Activated naive CD4-positive, alpha-beta T cell treated with anti-CD3 and anti-CD28 coated beads, Interleukin-2, amount 10 ng/mL, durations not matched to agents 7 days and 5 days (primary cell): ENCODE data around the gene EFCAB14.
A peak's percentile ranks its signal among the peaks of the same experiment; 100 is the strongest.
"Not testable (repeated sequence)": the region's sequence is repeated elsewhere in the genome, so short reads cannot be mapped to it uniquely, and the experiment has no call there.

ENCODE experiments used
- CTCF ChIA-PET: fragments of 350-600 bp; sonication (Branson Sonifier 250); formaldehyde crosslinking; loops from one replicate; lab custom pipeline; 2021; ENCODE audit warnings: antibody characterized with exemption; lab: Charles Lee
- DNase-seq: peaks from one replicate; pipeline ENCODE4 v3.0.0-alpha.2; 2020
- H3K27ac Mint-ChIP-seq: one replicate; pipeline ENCODE4 v1.8.0; 2021; ENCODE audit warnings: mild to moderate bottlenecking, moderate library complexity, mixed read lengths
- H3K27me3 Mint-ChIP-seq: one replicate; pipeline ENCODE4 v1.8.0; 2021; ENCODE audit warnings: mild to moderate bottlenecking, mixed read lengths
- H3K36me3 Mint-ChIP-seq: one replicate; pipeline ENCODE4 v1.8.0; 2021; ENCODE audit warnings: mixed read lengths
- H3K4me1 Mint-ChIP-seq: one replicate; pipeline ENCODE4 v1.8.0; 2021; ENCODE audit warnings: mixed read lengths
- H3K4me3 Mint-ChIP-seq: one replicate; pipeline ENCODE4 v1.8.0; 2021; ENCODE audit warnings: mild to moderate bottlenecking, moderate library complexity, mixed read lengths
- H3K9me3 Mint-ChIP-seq: one replicate; pipeline ENCODE4 v1.8.0; 2021; ENCODE audit warnings: mixed read lengths

Gene EFCAB14

DNA sequence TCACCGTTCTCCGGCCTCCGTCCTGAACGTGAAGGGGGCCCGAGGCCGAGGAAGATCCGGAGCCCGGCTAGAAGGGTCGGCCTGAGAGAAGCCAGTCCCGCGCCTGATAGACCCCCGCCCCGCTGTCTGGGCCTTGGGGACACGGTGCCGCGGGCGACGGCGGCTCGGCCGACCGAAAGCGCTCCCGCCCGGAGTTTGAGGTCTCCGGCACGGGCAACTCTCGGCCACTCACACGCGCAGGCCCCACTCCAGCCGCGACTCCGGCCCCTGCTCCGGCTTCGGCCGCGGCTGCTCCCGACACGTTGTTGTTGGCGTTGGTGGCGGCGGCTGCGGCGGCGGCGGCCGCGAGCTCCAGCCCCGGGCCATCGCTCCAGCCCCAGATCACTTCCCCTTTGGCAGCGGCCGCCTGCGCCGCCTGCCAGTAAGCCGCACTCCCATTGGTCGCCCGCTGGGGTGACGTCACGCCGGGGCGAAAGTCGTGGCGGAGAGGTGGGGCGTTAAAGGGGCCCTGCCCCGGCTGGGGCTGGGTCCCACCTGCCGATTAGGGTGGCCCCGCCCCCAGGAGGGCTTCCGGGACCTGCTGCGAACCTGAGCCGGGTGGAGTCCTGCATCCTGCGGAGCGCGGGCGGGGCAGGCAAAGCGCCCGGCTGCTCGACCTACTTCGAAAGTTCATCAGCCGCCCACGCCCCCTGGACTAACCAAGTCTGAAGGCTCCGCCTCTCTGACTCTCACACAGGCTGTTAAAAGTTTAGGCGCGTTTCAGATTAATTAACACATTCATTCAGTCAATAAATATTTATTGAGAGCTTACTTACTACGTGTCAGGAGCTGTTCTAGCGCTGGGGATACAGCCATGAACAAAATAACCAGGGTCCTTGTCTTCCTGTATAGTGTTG lies at the start of gene EFCAB14:
TSS of gene EFCAB14 (minus strand) at position 388 of the 896 bp plus-strand sequence. CDS start 1,027 bp downstream, outside the sequence.
- H3K4me3 Mint-ChIP-seq = peak within 1 kb of the TSS; percentile 94
- CTCF ChIA-PET = interaction anchor here (1.1 to 1.4 kb wide), 3 partner anchors 10 to 34 kb away, joined by 3 to 5 read pairs (median 4); no protein-coding TSS in a partner anchor

DNA sequence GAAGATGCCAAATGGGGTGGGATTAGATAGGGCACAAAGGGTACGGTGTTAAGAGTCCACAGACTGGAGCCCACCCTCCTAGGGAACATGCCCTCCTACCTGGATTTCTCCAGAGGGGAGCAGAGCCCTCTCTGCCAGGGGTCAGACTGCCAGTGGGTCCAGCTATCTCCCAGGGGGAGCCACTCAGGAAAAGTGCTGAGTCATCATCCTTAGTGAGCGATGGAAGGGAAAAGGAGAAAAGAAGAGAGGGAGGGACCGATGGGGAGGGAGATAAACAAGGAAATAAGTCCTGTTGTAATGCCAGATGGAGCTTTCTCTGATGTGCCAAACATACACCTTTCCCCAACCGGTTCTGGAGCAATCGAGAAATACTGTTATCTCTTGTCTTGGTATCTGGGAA lies 49.5 kb upstream of the EFCAB14 start:
- H3K4me3 Mint-ChIP-seq = no peak overlapping the region
- H3K4me1 Mint-ChIP-seq = no peaks in the 10 kb centered on the region
- peaks cover 4% of the 10 kb centered on the region for H3K36me3 Mint-ChIP-seq
- no peak for DNase-seq
- CTCF ChIA-PET = no interaction called here
- no peak overlapping the region for H3K27ac Mint-ChIP-seq
- H3K9me3 Mint-ChIP-seq = peaks cover 38% of the 10 kb centered on the region
- peaks cover 27% of the 10 kb centered on the region for H3K27me3 Mint-ChIP-seq

More for the DNA sequence above, at the start of gene EFCAB14:
- H3K36me3 Mint-ChIP-seq = peaks cover 24% of the 10 kb centered on the region
- peaks cover 8% of the 10 kb centered on the region for H3K27me3 Mint-ChIP-seq
- H3K4me1 Mint-ChIP-seq = peaks cover 41% of the 10 kb centered on the region
- H3K9me3 Mint-ChIP-seq = no peaks in the 10 kb centered on the region
- DNase-seq = peak; percentile 99
- H3K27ac Mint-ChIP-seq = peak within 1 kb of the TSS; percentile 91

DNA sequence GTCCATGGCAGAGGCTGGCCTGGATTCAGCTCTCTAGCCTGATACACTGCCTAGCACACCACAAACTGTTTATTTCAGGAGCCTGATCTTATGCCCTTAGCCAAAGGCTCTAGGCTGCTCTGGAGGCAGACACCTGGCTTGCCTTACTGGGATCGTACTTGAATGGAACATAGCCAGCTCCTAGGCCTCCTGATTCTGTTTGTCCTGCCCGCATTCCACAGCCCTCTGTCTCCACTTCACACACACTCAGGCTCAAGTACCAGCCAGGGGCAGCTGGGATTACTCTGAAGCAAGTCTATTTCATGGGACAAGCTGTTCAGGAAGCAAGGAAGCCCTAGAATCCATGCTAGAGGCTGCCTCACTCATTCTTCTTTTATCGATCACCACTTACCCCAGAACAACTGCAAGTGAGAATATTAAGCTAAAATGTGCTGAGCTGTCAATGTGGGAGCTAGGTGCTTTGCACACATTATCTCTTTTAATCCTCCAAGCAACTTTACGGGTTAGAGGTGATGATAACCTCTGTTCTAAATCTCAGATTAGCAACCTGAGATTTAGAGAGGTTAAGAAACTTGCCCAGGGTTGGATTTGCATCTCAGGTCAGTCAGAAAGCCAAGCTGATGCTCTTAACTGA lies 48.9 kb upstream of the EFCAB14 start:
- Mint-ChIP-seq H3K36me3 (peaks cover 4% of the 10 kb centered on the region), H3K4me1 (no peaks in the 10 kb centered on the region), H3K27ac (no peak overlapping the region), H3K9me3 (peaks cover 38% of the 10 kb centered on the region), H3K27me3 (peaks cover 33% of the 10 kb centered on the region), H3K4me3 (no peak overlapping the region)
- CTCF ChIA-PET = no interaction called here
- DNase-seq = no peak

DNA sequence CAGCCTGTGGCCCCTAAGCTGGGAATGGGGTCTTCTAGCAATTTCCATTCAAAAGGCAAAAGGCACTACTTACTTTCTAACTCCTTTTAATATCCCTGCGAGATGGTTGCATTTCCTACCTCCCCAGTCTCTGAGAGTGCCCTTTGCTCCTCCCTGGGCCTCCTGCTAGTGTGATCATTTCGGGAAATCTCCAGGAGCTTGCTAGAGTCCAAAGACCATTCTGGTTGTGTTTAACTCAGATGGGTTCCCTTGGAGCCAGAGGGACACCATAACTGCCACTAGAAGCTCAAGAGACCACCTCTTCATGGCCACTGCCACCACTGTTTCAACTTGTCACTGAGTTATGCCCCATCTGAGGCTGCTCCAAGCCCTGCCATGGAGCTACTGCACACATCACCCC lies 45.5 kb upstream of the EFCAB14 start:
- H3K9me3 Mint-ChIP-seq = peaks cover 12% of the 10 kb centered on the region
- no peak for DNase-seq
- no peak overlapping the region for H3K27ac Mint-ChIP-seq
- H3K36me3 Mint-ChIP-seq = peaks cover 2% of the 10 kb centered on the region
- H3K4me3 Mint-ChIP-seq = no peak overlapping the region
- H3K4me1 Mint-ChIP-seq = no peaks in the 10 kb centered on the region
- CTCF ChIA-PET = no interaction called here
- peaks cover 57% of the 10 kb centered on the region for H3K27me3 Mint-ChIP-seq

DNA sequence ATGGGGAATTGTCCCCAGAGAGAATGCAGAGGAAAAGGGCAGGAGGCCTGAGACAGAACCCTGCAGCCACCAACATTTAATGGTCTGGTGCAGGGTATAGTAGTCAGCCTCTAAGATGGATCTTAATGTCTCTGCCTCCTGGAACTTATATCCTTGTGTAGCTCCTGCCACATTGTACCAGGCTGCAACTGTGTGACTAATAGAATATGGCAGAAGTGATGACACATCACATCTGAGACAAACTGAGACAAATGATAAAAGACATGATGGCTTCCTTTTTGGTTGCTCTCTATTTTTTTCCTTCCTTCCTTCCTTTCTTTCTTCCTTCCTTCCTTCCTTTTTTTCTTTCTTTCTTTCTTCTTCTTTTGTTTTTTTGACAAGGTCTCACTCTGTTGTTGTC lies 42.8 kb upstream of the EFCAB14 start:
- peaks cover 54% of the 10 kb centered on the region for H3K27me3 Mint-ChIP-seq
- CTCF ChIA-PET = no interaction called here
- no peaks in the 10 kb centered on the region for H3K9me3 Mint-ChIP-seq
- H3K27ac Mint-ChIP-seq = no peak overlapping the region
- H3K36me3 Mint-ChIP-seq = no peaks in the 10 kb centered on the region
- no peaks in the 10 kb centered on the region for H3K4me1 Mint-ChIP-seq
- DNase-seq = no peak
- H3K4me3 Mint-ChIP-seq = no peak overlapping the region

- Mint-ChIP-seq H3K4me3 (no peak overlapping the region), H3K4me1 (no peaks in the 10 kb centered on the region), H3K27me3 (peaks cover 58% of the 10 kb centered on the region), H3K36me3 (no peaks in the 10 kb centered on the region), H3K27ac (no peak overlapping the region), H3K9me3 (no peaks in the 10 kb centered on the region)
- no peak for DNase-seq
- CTCF ChIA-PET = no interaction called here
Observed at GRCh38 chr1:46760558-46761166, 41.7 kb upstream of the EFCAB14 start.

DNA sequence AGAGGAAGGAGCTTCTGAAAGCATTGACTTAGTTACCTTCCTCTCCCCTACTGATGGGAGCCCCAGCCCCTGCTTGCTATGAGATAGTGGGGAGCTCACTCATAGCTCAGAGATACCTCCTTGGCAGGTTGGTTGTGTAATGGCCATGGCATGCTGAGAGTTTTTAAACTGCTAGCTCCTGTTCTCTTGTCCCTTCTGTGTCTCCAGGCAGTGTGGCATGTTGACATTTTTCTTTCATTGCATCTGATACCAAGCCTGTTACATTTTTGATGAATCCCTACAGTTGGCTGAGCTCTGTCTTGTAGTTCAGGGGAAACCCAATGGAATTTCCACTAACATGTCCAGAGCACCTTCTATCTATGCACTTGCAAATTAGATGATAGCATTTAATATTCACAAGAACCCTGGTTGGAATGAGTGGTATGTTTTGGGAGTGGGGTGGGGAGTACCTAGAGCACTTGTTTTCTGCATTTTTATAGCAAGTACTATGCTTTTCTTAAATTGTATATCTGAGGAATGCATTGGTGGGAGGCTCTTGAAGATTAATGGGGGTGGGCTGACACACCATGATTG lies 39.1 kb upstream of the EFCAB14 start:
- CTCF ChIA-PET = no interaction called here
- Mint-ChIP-seq H3K9me3 (no peaks in the 10 kb centered on the region), H3K36me3 (no peaks in the 10 kb centered on the region), H3K4me3 (no peak overlapping the region), H3K27ac (no peak overlapping the region), H3K27me3 (peaks cover 49% of the 10 kb centered on the region), H3K4me1 (no peaks in the 10 kb centered on the region)
- no peak for DNase-seq

DNA sequence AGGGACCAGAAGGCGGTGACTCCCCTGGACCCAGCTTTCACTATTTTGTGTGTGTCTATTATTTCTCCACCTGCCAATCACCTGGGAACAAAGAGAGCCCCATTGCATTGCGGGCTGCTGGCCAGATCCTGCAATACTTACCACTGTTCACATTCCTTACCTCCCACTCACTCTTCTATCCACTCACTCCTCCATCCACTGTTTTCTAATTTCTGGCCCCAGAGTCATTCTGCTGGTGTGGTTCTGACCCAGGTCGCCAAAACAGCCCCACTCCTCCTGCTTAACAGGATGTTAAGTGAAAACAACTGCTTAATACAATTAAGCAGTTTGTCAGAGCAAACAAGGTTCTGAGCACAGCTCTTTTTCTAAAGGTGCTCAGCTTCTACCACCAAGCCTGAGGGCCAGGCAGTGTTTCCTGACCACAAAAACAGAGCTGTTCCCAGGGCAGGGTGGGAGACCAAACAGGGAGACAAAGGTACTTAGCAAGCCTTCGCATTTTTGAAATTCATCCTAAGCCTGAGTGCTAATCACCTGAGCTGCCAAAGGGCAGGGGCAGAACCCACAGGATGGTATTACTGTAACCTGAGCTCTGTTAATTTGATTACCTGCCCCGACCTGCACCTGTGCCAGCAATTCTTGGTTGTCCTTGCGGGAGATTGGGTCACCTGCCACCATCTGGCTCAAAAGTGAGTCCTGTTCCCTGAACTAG lies 38.5 kb upstream of the EFCAB14 start:
- no peak for DNase-seq
- H3K27ac Mint-ChIP-seq = no peak overlapping the region
- no peaks in the 10 kb centered on the region for H3K9me3 Mint-ChIP-seq
- H3K4me3 Mint-ChIP-seq = no peak overlapping the region
- CTCF ChIA-PET = no interaction called here
- no peaks in the 10 kb centered on the region for H3K36me3 Mint-ChIP-seq
- H3K4me1 Mint-ChIP-seq = no peaks in the 10 kb centered on the region
- peaks cover 47% of the 10 kb centered on the region for H3K27me3 Mint-ChIP-seq

- no peak for DNase-seq
- Mint-ChIP-seq H3K27me3 (peaks cover 34% of the 10 kb centered on the region), H3K27ac (no peak overlapping the region), H3K9me3 (no peaks in the 10 kb centered on the region), H3K4me1 (no peaks in the 10 kb centered on the region), H3K4me3 (no peak overlapping the region), H3K36me3 (no peaks in the 10 kb centered on the region)
- CTCF ChIA-PET = no interaction called here
Observed at GRCh38 chr1:46755121-46755520, 36.2 kb upstream of the EFCAB14 start.

- H3K9me3 Mint-ChIP-seq, DNase-seq, H3K27ac Mint-ChIP-seq, H3K4me1 Mint-ChIP-seq, H3K36me3 Mint-ChIP-seq, CTCF ChIA-PET, H3K4me3 Mint-ChIP-seq: not testable (repeated sequence)
- peaks cover 34% of the 10 kb centered on the region for H3K27me3 Mint-ChIP-seq
Observed at GRCh38 chr1:46754707-46755106, 35.8 kb upstream of the EFCAB14 start.

- Mint-ChIP-seq H3K4me1 (no peaks in the 10 kb centered on the region), H3K27ac (no peak overlapping the region), H3K27me3 (peaks cover 38% of the 10 kb centered on the region), H3K4me3 (no peak overlapping the region), H3K9me3 (no peaks in the 10 kb centered on the region), H3K36me3 (no peaks in the 10 kb centered on the region)
- no peak for DNase-seq
- CTCF ChIA-PET = no interaction called here
Observed at GRCh38 chr1:46753985-46754384, 35.1 kb upstream of the EFCAB14 start.

GRCh38 chr1:46749921-46750404 lies 31.0 kb upstream of the EFCAB14 start:
- Mint-ChIP-seq H3K27me3 (peaks cover 49% of the 10 kb centered on the region), H3K4me3 (no peak overlapping the region), H3K27ac (no peak overlapping the region), H3K9me3 (no peaks in the 10 kb centered on the region), H3K4me1 (no peaks in the 10 kb centered on the region), H3K36me3 (no peaks in the 10 kb centered on the region)
- CTCF ChIA-PET = no interaction called here
- DNase-seq = no peak

- peaks cover 45% of the 10 kb centered on the region for H3K27me3 Mint-ChIP-seq
- H3K4me3 Mint-ChIP-seq = no peak overlapping the region
Observed at GRCh38 chr1:46749404-46749803, 30.5 kb upstream of the EFCAB14 start.

More at GRCh38 chr1:46749404-46749803, 30.5 kb upstream of the EFCAB14 start:
- DNase-seq = no peak
- Mint-ChIP-seq H3K9me3 (no peaks in the 10 kb centered on the region), H3K4me1 (no peaks in the 10 kb centered on the region), H3K27ac (no peak overlapping the region), H3K36me3 (no peaks in the 10 kb centered on the region)
- CTCF ChIA-PET = no interaction called here
